H1 (cell line): ENCODE measurements around the gene EFEMP1. TPM values are rescaled to one million over a fixed set of nuclear protein-coding genes. Genes with fewer than 3 reads are reported as not detected.

ENCODE experiments used
- E2F6 ChIP-seq: IDR thresholded peaks from 2 replicates; pipeline ENCODE4 v1.6.1; 2012; ENCODE audit warnings: inconsistent platforms
- RFX5 ChIP-seq: IDR thresholded peaks from 2 replicates; pipeline ENCODE4 v1.6.1; 2011; ENCODE audit warnings: low read depth, low read length, improper control_type of control experiment, borderline replicate concordance
- polyA plus RNA-seq, 7 experiments: library from polyadenylated mRNA; depleted of rRNA in 3 of 7; stranded (reverse) in 5 of 7; unstranded in 2 of 7; fragments of >200 nt in 5 of 7; fragments of 200-250 nt in 2 of 7; gene quantifications; 1 replicate in 5 of 7; 2 replicates in 1 of 7; 4 replicates in 1 of 7; pipeline versions ENCODE4 v1.2.1 to v1.2.3, GENCODE V29; 2011 to 2013; ENCODE audit warnings: missing spikeins in 2 of 7, mixed read lengths in 2 of 7
- total RNA-seq: library from RNA; stranded (reverse); fragmentation: NEBNext Ultra II Directional; extraction: Animal tissue kit (Norgen Biotek cat#: 25700); gene quantifications from 2 replicates; pipeline ENCODE4 v1.2.1, GENCODE V29; 2021

Gene EFEMP1
- total and polyA plus RNA-seq, 2 of the 8 experiments (the other 6 are each of a cell fraction or from before 2014, with no cell fraction given), result 15.5 to 19.7 TPM

- no peak for TF ChIP-seq RFX5
- no peak for TF ChIP-seq E2F6
Observed at GRCh38 chr2:55952415-55952814, 28.8 kb upstream of the EFEMP1 start (continued).
